K562 (cell line): Measurements from ENCODE around the gene DYRK2. TPM values are rescaled to one million over a fixed set of nuclear protein-coding genes. Genes with fewer than 3 reads are reported as not detected.

Experiments used
- ATAC-seq: fragments of 200-7000 bp; cut with Tn5 transposase; 3 replicates; pipeline ENCODE4 v1.9.1; 2020; ENCODE audit warnings: moderate library complexity
- BruUV-seq: library from RNA; stranded (reverse); fragments of 400-500 nt; replicated peaks from 2 replicates; lab custom pipeline; 2021; lab: Mats Ljungman, UMichigan
- CTCF ChIA-PET: fragments of 300-600 bp; formaldehyde crosslinking; extraction: SDS; loops from one replicate; lab custom pipeline; 2021; ENCODE audit warnings: low intra/inter-chr PET ratio; lab: Yijun Ruan, JAX
- POLR2A ChIA-PET: fragments of 300-600, 350-650 bp; sonication (Branson Sonifier 250); formaldehyde crosslinking; extraction: SDS; loops from one replicate; lab custom pipeline; 2021; ENCODE audit warnings: antibody characterized with exemption, inconsistent platforms; lab: Yijun Ruan, JAX
- DNase-seq, 4 experiments: peaks; one replicate each; pipeline versions ENCODE4 v3.0.0 to v3.0.0-alpha.2; 2011 to 2018; ENCODE audit warnings: low spot score in 3 of 4, mixed read lengths in 3 of 4; ENCODE audit errors: extremely low read depth in 1 of 4
- FAIRE-seq: peaks from 2 replicates; lab custom pipeline; 2011; peaks lifted over from hg19 to GRCh38; lab: Jason Lieb, UNC
- H2AFZ ChIP-seq: 2 replicates; pipeline ENCODE4 v1.6.0; 2011; ENCODE audit warnings: low read depth, low read length, control low read depth, inconsistent platforms
- H3K27ac ChIP-seq: fragments of 200-600 bp; 3 replicates; pipeline ENCODE4 v1.8.0; 2011; ENCODE audit warnings: low read depth, mild to moderate bottlenecking, control low read depth, inconsistent platforms, low read length, moderate library complexity, mixed read lengths; ENCODE audit errors: extremely low read depth
- H3K27me3 ChIP-seq, 2 experiments: fragments of 300-600 bp in 1 of 2; 2 replicates in 1 of 2; 3 replicates in 1 of 2; pipeline versions ENCODE4 v1.6.0 to v1.8.0; 2011; ENCODE audit warnings: inconsistent platforms in 2 of 2, low read length in 2 of 2, mild to moderate bottlenecking in 1 of 2, mixed read lengths in 1 of 2, moderate library complexity in 1 of 2; ENCODE audit not compliant: control insufficient read depth in 2 of 2, insufficient read depth in 2 of 2
- H3K36me3 ChIP-seq: fragments of 300-600 bp; 3 replicates; pipeline ENCODE4 v1.8.0; 2011; ENCODE audit warnings: mild to moderate bottlenecking, low read length, inconsistent platforms; ENCODE audit not compliant: control insufficient read depth, insufficient read depth
- H3K4me1 ChIP-seq, 2 experiments: fragments of 200-600 bp in 1 of 2; replicated peaks in 1 of 2; 2 replicates in 1 of 2; 3 replicates in 1 of 2; pipeline versions ENCODE4 v1.5.1 to v1.8.0; 2011; ENCODE audit warnings: inconsistent platforms in 2 of 2, low read length in 2 of 2, mild to moderate bottlenecking in 1 of 2, mixed read lengths in 1 of 2, moderate library complexity in 1 of 2; ENCODE audit not compliant: control insufficient read depth in 2 of 2, insufficient read depth in 2 of 2
- H3K4me2 ChIP-seq: 2 replicates; pipeline ENCODE4 v1.6.1; 2011; ENCODE audit warnings: low read length, control low read depth, inconsistent platforms, mixed read lengths; ENCODE audit not compliant: insufficient read depth
- H3K4me3 ChIP-seq: fragments of 200-600 bp; sonication (generic), shearing (Covaris generic); 2 replicates; pipeline ENCODE4 v1.5.1; 2016; ENCODE audit warnings: control low read depth, inconsistent platforms
- H3K79me2 ChIP-seq: fragments of 200-600 bp; 3 replicates; pipeline ENCODE4 v1.8.0; 2011; ENCODE audit warnings: low read length, inconsistent platforms; ENCODE audit not compliant: control insufficient read depth, insufficient read depth
- H3K9ac ChIP-seq, 2 experiments: 2 replicates each; pipeline versions ENCODE4 v1.6.0 to v1.6.1; 2011; ENCODE audit warnings: low read depth in 2 of 2, low read length in 2 of 2, control low read depth in 1 of 2, inconsistent platforms in 1 of 2, mild to moderate bottlenecking in 1 of 2, mixed read lengths in 1 of 2; ENCODE audit not compliant: insufficient read depth in 1 of 2
- H3K9me1 ChIP-seq: one replicate; pipeline ENCODE4 v1.6.0; 2011; ENCODE audit warnings: inconsistent platforms, mild to moderate bottlenecking, low read length, moderate library complexity; ENCODE audit not compliant: control insufficient read depth, insufficient read depth
- H3K9me3 ChIP-seq: replicated peaks from 2 replicates; pipeline ENCODE4 v1.5.1; 2011; ENCODE audit warnings: low read depth, low read length, inconsistent platforms; ENCODE audit not compliant: control insufficient read depth, insufficient read depth
- H4K20me1 ChIP-seq: replicated peaks from 2 replicates; pipeline ENCODE4 v1.6.1; 2011; ENCODE audit warnings: low read length, inconsistent platforms, mixed read lengths; ENCODE audit not compliant: control insufficient read depth, insufficient read depth
- BCLAF1 ChIP-seq, 2 experiments: fragments of 450-650 bp in 1 of 2; IDR thresholded peaks; 2 replicates each; pipeline ENCODE4 v1.6.1; 2011 to 2017; ENCODE audit warnings: low read depth in 2 of 2, antibody characterized with exemption in 1 of 2, borderline replicate concordance in 1 of 2, low read length in 1 of 2, mild to moderate bottlenecking in 1 of 2, mixed read lengths in 1 of 2; ENCODE audit not compliant: control insufficient read depth in 1 of 2
- CBFA2T2 ChIP-seq: fragments of 450-650 bp; conservative IDR thresholded peaks from 2 replicates; pipeline ENCODE4 v1.6.1; 2017; ENCODE audit warnings: mild to moderate bottlenecking
- DEAF1 ChIP-seq: fragments of 450-650 bp; formaldehyde crosslinking; IDR thresholded peaks from 2 replicates; pipeline ENCODE4 v1.4.0; 2020; ENCODE audit warnings: mild to moderate bottlenecking, moderate library complexity
- ETV1 ChIP-seq: fragments of 450-650 bp; conservative IDR thresholded peaks from 2 replicates; pipeline ENCODE4 v1.6.1; 2016; ENCODE audit warnings: missing genetic modification characterization, control low read depth, low read depth, missing compliant biosample characterization
- FOXM1 ChIP-seq, 2 experiments: fragments of 450-650 bp in 1 of 2; sonication (generic) in 1 of 2; formaldehyde crosslinking in 1 of 2; IDR thresholded peaks; 2 replicates each; pipeline versions ENCODE4 v1.6.1 to v1.9.0; 2017 to 2022; ENCODE audit warnings: low read depth in 2 of 2, mild to moderate bottlenecking in 2 of 2, missing genetic modification reagents in 1 of 2, moderate library complexity in 1 of 2
- FUS ChIP-seq: fragments of 200-400 bp; formaldehyde crosslinking; optimal IDR thresholded peaks from 2 replicates; pipeline ENCODE3; 2017; ENCODE audit warnings: low read depth, low read length
- GTF3C2 ChIP-seq: IDR thresholded peaks from 3 replicates; pipeline ENCODE4 v1.6.1; 2011; ENCODE audit warnings: borderline replicate concordance, mild to moderate bottlenecking, moderate library complexity; ENCODE audit not compliant: insufficient read length; ENCODE audit errors: extremely low read depth
- KDM1A ChIP-seq, 2 experiments: fragments of 450-650 bp; IDR thresholded peaks; 2 replicates each; pipeline ENCODE4 v1.6.1; 2016; ENCODE audit warnings: mild to moderate bottlenecking in 2 of 2
- RB1 ChIP-seq: fragments of 450-650 bp; IDR thresholded peaks from 2 replicates; pipeline ENCODE4 v1.6.1; 2017; ENCODE audit warnings: low read depth, mild to moderate bottlenecking
- RFX1 ChIP-seq: fragments of 450-650 bp; IDR thresholded peaks from 2 replicates; pipeline ENCODE4 v1.6.1; 2016; ENCODE audit warnings: mild to moderate bottlenecking, moderate library complexity
- TOE1 ChIP-seq, 2 experiments: fragments of 450-650 bp in 1 of 2; sonication (generic) in 1 of 2; formaldehyde crosslinking in 1 of 2; IDR thresholded peaks; 2 replicates each; pipeline versions ENCODE4 v1.7.1 to v1.8.0; 2016 to 2022; ENCODE audit warnings: borderline replicate concordance in 2 of 2, mild to moderate bottlenecking in 2 of 2, antibody characterized with exemption in 1 of 2, inconsistent platforms in 1 of 2, low read depth in 1 of 2, missing genetic modification reagents in 1 of 2, moderate library complexity in 1 of 2
- ZNF174 ChIP-seq: fragments of 250-450 bp; sonication (Bioruptor Pico); IDR thresholded peaks from 2 replicates; pipeline ENCODE4 v1.4.0; 2020; ENCODE audit warnings: mild to moderate bottlenecking
- ZNF408 ChIP-seq: fragments of 250-450 bp; sonication (Bioruptor Pico); IDR thresholded peaks from 2 replicates; pipeline ENCODE4 v1.4.0; 2020; ENCODE audit warnings: low read depth, mild to moderate bottlenecking, moderate library complexity
- ZNF766 ChIP-seq: fragments of 200-800 bp; sonication (Bioruptor generic); conservative IDR thresholded peaks from 2 replicates; pipeline ENCODE4 v1.6.1; 2016; ENCODE audit warnings: missing genetic modification characterization, missing compliant biosample characterization
- ZNF780A ChIP-seq: fragments of 250-450 bp; sonication (Bioruptor Pico); IDR thresholded peaks from 2 replicates; pipeline ENCODE4 v1.5.0; 2021; ENCODE audit warnings: mild to moderate bottlenecking
- WGBS: fragments of 100-300 bp; shearing (Covaris generic); methylation state at CpG from one replicate; pipeline ENCODE4 v1.1.6; 2016; ENCODE audit warnings: low coverage, mixed read lengths; ENCODE audit not compliant: insufficient coverage; ENCODE audit errors: missing lambda C conversion rate; 5-methylcytosine and 5-hydroxymethylcytosine counted together
- in situ Hi-C: fragments of 300-500 bp; cut with MboI; formaldehyde crosslinking; loops from 4 replicates; pipeline ENCODE4 v1.15.0; 2018; ENCODE audit warnings: inconsistent platforms, mixed read lengths
- intact Hi-C: fragments of 100-400 bp; cut with micrococcal nuclease; formaldehyde crosslinking; loops from 2 replicates; pipeline ENCODE4 v1.14.2; 2022
- polyA plus RNA-seq, 8 experiments: library from polyadenylated mRNA; depleted of rRNA in 4 of 8; stranded (reverse) in 5 of 8; unstranded in 3 of 8; fragments of >200 nt; fragmentation: Nextera tagmentation in 2 of 8; fragmentation: Illumina TruSeq in 1 of 8; extraction: Ambion mirVana in 2 of 8; extraction: Trizol in 1 of 8; gene quantifications; 2 replicates each; pipeline versions ENCODE4 v1.2.1 to v1.2.3, GENCODE V29; 2011 to 2014; ENCODE audit warnings: inconsistent platforms in 1 of 8, missing spikeins in 1 of 8
- total RNA-seq, 7 experiments: library from RNA; depleted of rRNA in 6 of 7; stranded (reverse); fragments of >200 nt in 6 of 7; fragmentation: Illumina TruSeq in 2 of 7; extraction: Trizol in 2 of 7; gene quantifications; 2 replicates each; pipeline versions ENCODE4 v1.2.1 to v1.2.3, GENCODE V29; 2011 to 2021; ENCODE audit warnings: low replicate concordance in 1 of 7

The DYRK2 gene
- total and polyA plus RNA-seq, 9 of the 15 experiments (the other 6 are each of a cell fraction or from before 2014, with no cell fraction given), result 1.7 to 15.4 (median 8.4) TPM

GRCh38 chr12:67690656-67691055 is 42.1 kb downstream of the DYRK2 start:
- 0% methylated on average over 1 of the region's 1 CpG for WGBS
- intact Hi-C loops, result no loop called here
- no peak overlapping the region for H3K27ac ChIP-seq
- no peaks in the 10 kb centered on the region for H3K79me2 ChIP-seq
- H2AFZ ChIP-seq, result no peak overlapping the region
- no peaks in the 10 kb centered on the region for H4K20me1 ChIP-seq
- no peaks in the 10 kb centered on the region for H3K4me1 ChIP-seq
- no peaks in the 10 kb centered on the region for H3K9me3 ChIP-seq
- ChIA-PET POLR2A (no interaction called here), CTCF (no interaction called here)
- ATAC-seq, result no peak
- no peak overlapping the region for H3K9ac ChIP-seq
- DNase-seq, result no peak
- FAIRE-seq, result no peak
- no peaks in the 10 kb centered on the region for H3K36me3 ChIP-seq
- H3K4me3 ChIP-seq, result no peak overlapping the region
- H3K27me3 ChIP-seq, result no peaks in the 10 kb centered on the region
- no peak overlapping the region for H3K4me2 ChIP-seq
- no peaks in the 10 kb centered on the region for H3K9me1 ChIP-seq
- no TSS peak for BruUV-seq
- in situ Hi-C loops, result no loop called here
- TF ChIP-seq ETV1 (tag), result no peak
- TF ChIP-seq DEAF1 (CRISPR knock-in tag), result no peak
- no peak for TF ChIP-seq GTF3C2
- no peak for TF ChIP-seq CBFA2T2
- no peak for TF ChIP-seq BCLAF1 (IDR thresholded peaks at IDR 0.05; ENCODE audit: borderline replicate concordance in 1 of 2, control insufficient read depth in 1 of 2, low read depth in 2 of 2, low read length in 1 of 2)
- no peak for TF ChIP-seq RB1
- no peak for TF ChIP-seq ZNF408 (CRISPR knock-in tag)
- no peak for TF ChIP-seq FOXM1 (IDR thresholded peaks at IDR 0.05; ENCODE audit: low read depth)
- TF ChIP-seq FOXM1 (CRISPR knock-in tag; IDR thresholded peaks at IDR 0.05; ENCODE audit: low read depth), result no peak
- TF ChIP-seq TOE1 (IDR thresholded peaks at IDR 0.05; ENCODE audit: borderline replicate concordance), result no peak
- TF ChIP-seq TOE1 (CRISPR knock-in tag; IDR thresholded peaks at IDR 0.05; ENCODE audit: borderline replicate concordance, low read depth), result no peak
- TF ChIP-seq ZNF174 (CRISPR knock-in tag), result no peak
- TF ChIP-seq FUS, result no peak
- TF ChIP-seq ZNF766, result no peak
- TF ChIP-seq KDM1A (IDR thresholded peaks at IDR 0.05), result no peak
- TF ChIP-seq ZNF780A (CRISPR knock-in tag), result no peak
- no peak for TF ChIP-seq RFX1
